Measurements from ENCODE around the gene TMEM178B.
"Not testable (repeated sequence)": the region's sequence is repeated elsewhere in the genome, so short reads cannot be mapped to it uniquely, and the experiment has no call there.

Gene TMEM178B

DNA sequence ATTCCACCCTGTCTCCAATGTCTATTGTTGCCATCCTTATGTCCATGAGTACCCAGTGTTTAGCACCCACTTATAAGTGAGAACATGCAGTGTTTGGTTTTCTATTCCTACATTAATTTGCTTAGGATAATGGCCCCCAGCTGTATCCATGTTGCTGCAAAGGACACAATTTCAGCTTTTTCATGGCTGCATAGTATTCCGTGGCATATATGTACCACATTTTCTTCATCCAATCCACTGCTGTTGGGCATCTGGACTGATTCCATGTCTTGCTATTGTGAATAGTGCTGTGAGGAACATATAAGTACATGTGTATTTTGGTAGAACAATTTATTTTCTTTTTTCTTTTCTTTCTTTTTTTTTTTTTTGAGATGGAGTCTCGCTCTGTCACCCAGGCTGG lies 68.2 kb downstream of the TMEM178B start:
- DNase-seq (ENCODE audit: low read depth in 2 of 2), result no peak

DNA sequence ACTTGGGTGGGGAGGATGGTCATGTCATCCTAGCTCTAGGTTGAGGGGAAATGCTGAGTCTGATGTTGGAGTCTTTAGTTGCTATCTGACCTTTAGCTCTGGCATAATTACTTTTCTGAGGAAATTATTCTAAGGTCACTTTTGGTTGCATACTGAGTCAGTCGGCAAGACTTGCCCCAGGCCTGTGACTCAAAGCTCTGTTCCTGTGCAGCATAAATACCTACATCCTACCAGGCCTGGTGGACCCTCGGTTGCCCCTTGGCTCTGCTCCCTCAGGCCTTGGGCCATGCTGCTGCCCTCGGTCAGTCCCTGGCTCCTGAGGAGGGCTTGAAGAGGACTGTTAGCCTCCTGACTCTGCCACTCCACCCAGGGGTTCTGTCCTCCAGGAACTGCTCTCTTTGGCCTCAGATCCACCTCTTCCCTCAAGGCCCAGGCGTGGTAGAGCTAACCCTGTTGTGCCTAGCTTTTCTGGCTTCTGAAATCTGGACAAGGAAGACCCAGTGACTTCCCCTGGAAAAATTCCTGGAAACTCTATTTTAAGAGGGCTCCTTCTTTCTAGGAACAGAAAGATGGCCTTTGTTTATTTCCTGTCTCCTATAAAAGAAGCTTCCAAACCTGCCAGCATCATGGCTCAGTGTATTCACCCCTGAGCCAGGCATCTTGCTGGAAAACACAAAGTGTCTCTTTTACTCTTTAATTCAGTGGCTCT lies 71.2 kb downstream of the TMEM178B start:
- no peak for DNase-seq (ENCODE audit: low read depth in 2 of 2)

DNA sequence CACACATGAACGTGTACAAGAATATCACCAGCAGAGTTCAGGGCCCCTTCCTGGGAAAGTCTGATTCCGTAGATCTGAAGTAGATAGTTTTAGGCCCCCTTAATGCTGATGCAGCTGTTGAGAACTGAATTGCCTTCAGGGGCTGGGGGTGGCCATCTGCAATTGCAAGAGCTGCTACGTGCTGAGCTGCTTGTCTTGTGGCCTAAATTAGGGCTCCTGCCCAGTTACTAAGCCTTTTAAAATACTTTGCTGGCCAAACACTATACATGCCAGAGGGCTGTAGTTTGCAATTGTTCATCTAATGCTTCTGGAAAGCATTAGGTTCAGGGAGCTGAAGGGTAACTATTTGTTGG lies 71.7 kb downstream of the TMEM178B start:
- DNase-seq (ENCODE audit: low read depth in 2 of 2), result no peak

DNA sequence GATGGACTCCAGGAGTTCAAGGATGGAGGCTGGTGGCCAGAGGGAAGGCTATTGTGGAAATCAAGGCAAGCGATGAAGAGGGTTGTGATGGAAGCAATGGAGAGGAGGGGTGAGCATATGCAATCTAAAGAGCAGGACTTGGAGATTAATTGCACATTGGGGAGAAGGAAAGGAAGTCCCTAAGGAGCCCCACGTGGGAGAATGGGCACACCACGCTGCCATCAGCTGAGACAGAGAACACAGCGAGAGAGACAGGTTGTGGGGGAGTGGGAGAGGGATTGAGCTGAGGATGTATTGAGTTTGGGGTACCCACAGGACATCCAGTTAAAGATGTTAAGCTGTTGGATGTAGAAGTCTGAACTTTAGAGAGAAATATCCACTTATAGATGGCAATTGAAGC lies 73.6 kb downstream of the TMEM178B start:
- DNase-seq (ENCODE audit: low read depth in 2 of 2), result no peak

GRCh38 chr7:141150465-141150864 lies 76.6 kb downstream of the TMEM178B start:
- no peak for DNase-seq (ENCODE audit: low read depth in 2 of 2)

DNA sequence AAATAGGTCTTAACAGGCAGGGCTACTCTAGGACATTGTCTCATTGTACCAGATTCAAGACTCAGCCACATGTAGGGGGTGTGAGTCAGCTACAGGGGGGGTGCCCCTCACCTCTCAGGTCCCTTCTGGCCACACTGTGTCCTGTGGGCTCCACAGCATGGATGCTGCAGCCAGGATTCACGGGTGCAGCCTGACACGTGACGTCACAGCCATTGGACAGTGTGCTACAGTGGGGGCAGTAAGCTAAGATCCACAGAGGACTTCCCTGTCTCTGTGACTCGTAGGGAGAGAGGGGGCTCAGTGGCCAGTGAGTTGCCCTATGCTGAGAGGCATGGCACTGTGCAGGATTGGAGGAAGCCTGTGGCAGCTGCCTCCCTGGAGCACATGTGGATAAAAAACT lies 77.9 kb downstream of the TMEM178B start:
- no peak for DNase-seq (ENCODE audit: low read depth in 2 of 2)

DNA sequence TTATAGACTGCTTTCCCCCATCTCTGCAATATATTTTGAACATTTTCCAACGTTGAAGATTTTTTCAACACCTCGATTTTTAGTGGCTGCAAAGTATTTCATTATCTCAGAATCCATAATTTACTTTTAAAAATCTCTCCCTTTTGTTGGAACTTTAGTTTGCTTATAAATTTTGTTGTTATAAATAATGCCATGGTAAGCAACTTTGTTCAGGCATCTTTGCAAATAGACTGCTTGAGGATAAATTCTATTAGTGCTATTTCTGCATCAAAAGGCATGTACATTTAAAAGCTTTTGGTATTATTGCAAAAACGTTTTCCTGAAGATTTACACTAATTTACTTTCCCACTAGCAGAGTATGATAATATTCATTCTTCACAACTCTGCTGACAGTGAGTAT lies 79.4 kb downstream of the TMEM178B start:
- DNase-seq (ENCODE audit: low read depth in 2 of 2), result no peak

GRCh38 chr7:141154131-141154732 lies 80.4 kb downstream of the TMEM178B start:
- DNase-seq (ENCODE audit: low read depth in 2 of 2), result no peak

DNA sequence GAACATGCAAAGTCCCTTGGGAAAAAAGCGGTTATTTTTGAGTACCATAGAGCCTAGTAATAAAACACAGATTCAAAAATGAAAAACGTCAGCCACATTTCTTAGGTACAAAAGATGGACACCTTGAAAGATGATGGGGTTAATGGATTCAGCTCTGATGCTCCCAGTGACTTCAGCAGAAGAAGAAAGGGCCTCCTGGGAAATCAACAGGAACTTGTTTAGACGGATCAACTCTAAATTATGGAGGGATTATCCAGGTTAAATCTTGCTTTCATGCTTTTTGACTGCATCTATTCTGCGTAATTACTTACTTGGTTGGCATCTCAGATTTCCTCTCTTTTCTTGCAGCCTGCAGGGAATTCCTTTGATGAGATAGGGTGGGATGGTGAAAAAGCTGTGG lies 82.5 kb downstream of the TMEM178B start:
- no peak for DNase-seq (ENCODE audit: low read depth in 2 of 2)

DNA sequence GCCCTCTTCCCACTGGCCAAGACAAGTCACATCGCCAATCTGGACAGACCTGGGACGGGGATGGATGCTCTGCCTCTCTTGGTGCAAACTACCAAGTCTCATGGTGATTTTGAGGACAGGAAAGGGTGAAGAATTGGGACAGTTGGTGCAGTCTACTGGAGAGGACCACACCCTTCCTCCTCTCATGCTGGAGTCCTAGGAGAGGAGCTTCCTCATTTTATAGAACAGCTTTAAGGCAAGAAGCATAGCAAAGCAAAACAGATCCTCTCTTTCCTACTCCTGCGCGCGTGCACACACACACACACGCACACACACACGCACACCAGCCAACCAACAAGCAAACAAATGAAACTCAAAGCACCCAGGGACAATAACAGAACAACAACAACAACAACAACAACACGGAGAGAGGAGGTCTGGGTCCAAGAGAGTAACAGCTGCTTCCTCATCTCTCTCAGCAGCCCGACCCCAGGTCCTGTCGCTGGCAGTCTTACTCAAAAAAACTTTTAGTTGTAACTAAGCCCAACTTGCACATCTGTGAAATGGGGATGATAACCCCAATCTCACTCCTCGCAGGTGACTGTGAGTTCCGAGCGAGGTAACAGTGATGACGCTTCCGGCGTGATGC lies 83.4 kb downstream of the TMEM178B start:
- DNase-seq (ENCODE audit: low read depth in 2 of 2), result no peak

DNA sequence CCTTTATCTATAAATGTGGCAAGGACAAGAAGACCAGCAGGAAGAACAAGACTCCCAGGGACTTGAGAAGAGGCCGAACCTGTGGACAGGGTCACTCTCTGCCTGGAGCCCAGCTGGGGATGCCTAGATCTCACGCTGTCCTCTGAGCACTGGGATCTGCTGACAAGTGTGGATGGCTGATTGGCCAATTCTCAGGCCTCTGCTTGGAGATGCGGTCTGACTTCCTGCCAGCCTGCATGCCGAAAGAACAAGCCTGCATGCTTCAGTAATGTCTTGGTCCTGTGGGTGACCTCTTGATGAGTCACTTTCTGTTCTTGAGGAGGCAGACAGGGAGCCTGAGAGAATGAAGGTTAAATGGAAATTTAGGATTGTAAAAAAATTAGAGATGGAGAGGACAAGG lies 84.7 kb downstream of the TMEM178B start:
- DNase-seq (ENCODE audit: low read depth in 2 of 2), result no peak

DNA sequence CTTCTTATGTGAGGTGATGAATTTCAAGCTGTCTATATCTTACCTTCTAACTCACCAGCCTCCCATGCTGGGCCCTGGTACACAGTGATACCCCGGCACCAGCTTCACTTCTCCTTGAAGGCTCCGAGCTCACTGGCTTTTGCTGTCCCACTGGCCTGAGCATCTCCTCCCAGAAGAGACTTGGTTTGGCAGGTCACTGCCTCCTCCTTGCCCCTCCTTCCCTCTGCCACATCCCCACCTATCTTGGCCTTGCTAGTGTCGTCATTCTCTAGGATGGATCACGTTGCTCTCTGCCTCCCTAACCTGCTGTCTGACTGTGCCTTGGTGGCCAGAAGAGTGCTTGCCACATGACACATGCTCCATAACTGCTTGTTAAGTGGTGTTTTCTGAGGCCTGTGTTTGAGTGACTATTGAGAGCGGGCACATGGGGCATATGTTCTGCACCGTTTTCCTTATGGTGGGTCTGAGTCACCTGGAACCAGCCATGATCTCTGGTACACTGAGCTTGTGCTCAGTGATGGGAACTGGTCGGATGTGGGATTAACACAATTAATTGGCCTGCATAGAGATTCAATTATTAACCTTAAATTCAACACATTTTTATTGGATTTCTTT lies 86.5 kb downstream of the TMEM178B start:
- no peak for DNase-seq (ENCODE audit: low read depth in 2 of 2)

DNA sequence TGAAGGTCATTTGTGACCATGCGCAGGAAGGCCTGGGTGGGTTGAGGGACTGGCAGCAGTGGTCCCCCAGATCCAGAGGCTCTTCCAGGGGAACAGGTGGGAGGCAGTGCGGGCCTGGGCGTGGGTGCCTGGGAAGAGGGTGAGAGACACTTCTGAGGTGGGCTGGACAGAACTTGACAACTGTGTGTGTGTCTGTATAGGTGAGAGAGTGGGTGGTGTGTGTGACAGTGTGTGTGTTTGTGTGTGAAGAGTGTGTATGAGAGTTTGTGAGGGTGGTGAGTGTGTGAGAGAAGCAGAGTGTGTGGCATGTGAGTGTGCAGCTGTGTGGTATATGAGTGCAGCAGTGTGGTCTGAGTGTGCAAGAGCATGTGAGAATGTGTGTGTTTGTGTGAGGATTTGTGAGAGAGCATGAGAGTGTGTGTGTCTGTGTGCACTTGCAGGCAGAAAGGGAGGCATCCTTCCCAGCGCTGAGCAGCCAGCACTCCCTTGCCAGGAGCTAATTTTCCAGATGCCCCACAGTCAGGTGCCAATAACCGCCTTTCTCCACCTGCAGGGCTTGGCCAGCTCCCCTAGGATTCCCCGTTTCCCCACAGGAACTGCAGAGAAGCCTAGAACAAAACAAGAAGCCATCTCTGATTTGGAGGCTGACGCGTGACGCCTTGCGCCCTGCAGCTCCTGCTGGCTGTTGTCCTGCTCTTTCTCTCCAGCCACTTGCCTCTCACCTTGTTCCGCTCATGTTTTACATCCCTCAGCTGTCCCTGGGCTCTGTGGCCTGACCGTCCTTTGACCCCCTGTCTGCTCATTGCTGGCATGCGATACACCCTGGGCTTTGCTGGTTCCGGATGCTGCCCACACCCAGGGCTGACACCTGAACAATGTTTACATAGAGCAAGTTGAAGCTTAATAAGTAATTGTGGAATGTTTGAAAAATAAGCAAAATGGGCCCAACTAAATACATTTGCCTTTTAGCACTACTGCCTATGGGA lies 88.0 kb downstream of the TMEM178B start:
- no peak for DNase-seq (ENCODE audit: low read depth in 2 of 2)

GRCh38 chr7:141165521-141165920 lies 91.7 kb downstream of the TMEM178B start:
- DNase-seq (ENCODE audit: low read depth in 2 of 2), result no peak

DNA sequence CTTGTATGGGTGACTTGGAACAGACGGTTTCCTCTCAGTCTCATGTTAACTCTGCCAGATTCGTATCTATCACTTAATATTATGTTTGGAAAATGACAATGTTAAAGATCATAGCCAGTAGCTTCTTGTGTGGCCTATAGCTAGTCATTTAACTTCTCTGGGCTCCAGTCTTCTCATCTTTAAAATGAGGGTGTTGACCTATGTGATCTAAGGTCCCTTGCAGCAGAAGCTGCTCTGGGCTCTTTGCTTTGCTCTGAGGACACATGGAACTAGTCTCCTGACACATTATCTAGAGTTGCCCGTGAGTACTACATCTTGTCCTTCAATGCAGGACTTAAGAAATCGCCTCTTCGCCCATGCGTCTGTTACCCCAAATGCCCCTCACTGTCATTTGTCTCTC lies 93.1 kb downstream of the TMEM178B start:
- no peak for DNase-seq (ENCODE audit: low read depth in 2 of 2)

GRCh38 chr7:141167381-141167964 lies 93.6 kb downstream of the TMEM178B start:
- no peak for DNase-seq (ENCODE audit: low read depth in 2 of 2)

DNA sequence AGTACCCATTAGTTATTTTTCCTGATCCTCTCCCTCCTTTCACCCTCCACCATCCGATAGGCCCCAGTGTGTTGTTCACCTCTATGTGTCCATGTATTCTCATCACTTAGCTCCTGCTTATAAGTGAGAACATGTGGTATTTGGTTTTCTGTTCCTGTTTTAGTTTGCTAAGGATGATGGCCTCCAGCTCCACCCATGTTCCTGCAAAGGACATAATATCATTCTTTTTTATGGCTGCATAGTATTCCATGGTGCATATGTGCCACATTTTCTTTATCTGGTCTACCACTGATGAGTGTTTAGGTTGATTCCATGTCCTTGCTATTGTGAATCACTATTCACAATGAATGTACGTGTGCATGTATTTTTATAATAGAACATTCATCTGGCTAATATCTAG lies 95.3 kb downstream of the TMEM178B start:
- not testable (repeated sequence) for DNase-seq (ENCODE audit: low read depth in 2 of 2)

DNA sequence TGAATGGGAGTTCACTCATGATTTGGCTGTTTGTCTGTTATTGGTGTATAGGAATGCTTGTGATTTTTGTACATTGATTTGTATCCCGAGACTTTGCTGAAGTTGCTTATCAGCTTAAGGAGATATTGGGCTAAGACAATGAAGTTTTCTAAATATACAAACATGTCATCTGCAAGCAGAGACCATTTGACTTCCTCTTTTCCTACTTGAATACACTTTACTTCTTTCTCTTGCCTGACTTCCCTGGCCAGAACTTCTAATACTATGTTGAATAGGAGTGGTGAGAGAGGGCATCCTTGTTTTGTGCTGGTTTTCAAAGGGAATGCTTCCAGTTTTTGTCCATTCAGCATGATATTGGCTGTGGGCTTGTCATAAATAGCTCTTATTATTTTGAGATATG lies 101.9 kb downstream of the TMEM178B start:
- DNase-seq (ENCODE audit: low read depth in 2 of 2), result not testable (repeated sequence)

GRCh38 chr7:141177120-141177519 lies 103.3 kb downstream of the TMEM178B start:
- DNase-seq (ENCODE audit: low read depth in 2 of 2), result not testable (repeated sequence)

GRCh38 chr7:141178486-141179135 lies 104.7 kb downstream of the TMEM178B start:
- DNase-seq (ENCODE audit: low read depth in 2 of 2), result no peak

DNA sequence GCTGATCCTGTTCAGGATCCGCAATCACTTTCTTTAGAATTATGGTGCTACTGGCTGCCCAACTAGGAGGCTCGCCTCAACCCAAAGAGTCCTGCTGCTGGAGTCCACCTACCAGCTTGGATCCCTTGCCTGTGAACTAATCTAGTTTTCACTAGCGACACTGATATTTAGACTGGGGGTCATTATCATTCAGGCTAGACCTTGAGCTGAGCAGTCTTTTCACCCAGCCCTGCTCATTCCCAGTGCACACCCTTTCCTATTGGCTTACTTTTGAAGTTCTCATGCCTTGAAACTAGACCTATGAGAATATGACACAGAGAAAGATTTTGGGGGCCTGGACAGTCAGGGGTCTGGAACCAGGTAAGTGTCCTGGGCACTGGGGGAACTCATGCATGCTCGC lies 107.9 kb downstream of the TMEM178B start:
- no peak for DNase-seq (ENCODE audit: low read depth in 2 of 2)

All from stimulated activated CD8-positive, alpha-beta memory T cell treated with anti-CD3 and anti-CD28 coated beads, Interleukin-2, amount 100 ng/mL, for 1 hour (primary cell).